GM10248 (cell line): ENCODE results near the gene ATR.

Experiments
- CTCF ChIA-PET: fragments of 300-600 bp; sonication (Branson Sonifier 250); formaldehyde crosslinking; extraction: SDS; loops from one replicate; lab custom pipeline; 2021; ENCODE audit warnings: antibody characterized with exemption; lab: Yijun Ruan, JAX
- POLR2A ChIA-PET: fragments of 350-650 bp; sonication (Branson Sonifier 250); formaldehyde crosslinking; extraction: SDS; loops from one replicate; lab custom pipeline; 2020; ENCODE audit warnings: antibody characterized with exemption; lab: Yijun Ruan, JAX
- DNase-seq: peaks from one replicate; pipeline ENCODE4 v3.0.0; 2012; ENCODE audit errors: extremely low spot score
- TF ChIP-seq, protein P1 (sequence below): IDR thresholded peaks from 2 replicates; pipeline ENCODE4 v1.5.1; 2012; ENCODE audit warnings: mild to moderate bottlenecking, low read depth; ENCODE audit errors: extremely low read depth, missing control alignments, control extremely low read depth

ATR gene

DNA sequence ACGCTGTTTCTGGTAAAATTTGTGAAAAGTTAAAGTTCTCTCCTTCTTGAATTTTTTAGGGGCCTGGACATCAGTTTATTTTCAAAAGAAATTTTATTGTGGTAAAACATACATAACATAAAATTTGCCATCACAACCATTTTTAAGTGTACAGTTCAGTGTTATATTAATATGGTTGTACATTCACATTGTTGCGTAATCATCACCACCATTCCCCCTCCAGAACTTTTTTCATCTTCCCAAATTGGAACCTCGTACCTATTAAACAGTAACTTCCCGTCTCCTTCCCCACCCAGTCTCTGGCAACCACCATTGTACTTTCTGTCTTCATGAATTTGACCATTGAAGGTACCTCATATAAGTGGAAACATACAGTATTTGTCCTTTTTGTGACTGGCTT is 107.7 kb downstream of the ATR start:
- no peak for DNase-seq
- CTCF ChIA-PET: no interaction called here
- TF ChIP-seq, protein P1, sequence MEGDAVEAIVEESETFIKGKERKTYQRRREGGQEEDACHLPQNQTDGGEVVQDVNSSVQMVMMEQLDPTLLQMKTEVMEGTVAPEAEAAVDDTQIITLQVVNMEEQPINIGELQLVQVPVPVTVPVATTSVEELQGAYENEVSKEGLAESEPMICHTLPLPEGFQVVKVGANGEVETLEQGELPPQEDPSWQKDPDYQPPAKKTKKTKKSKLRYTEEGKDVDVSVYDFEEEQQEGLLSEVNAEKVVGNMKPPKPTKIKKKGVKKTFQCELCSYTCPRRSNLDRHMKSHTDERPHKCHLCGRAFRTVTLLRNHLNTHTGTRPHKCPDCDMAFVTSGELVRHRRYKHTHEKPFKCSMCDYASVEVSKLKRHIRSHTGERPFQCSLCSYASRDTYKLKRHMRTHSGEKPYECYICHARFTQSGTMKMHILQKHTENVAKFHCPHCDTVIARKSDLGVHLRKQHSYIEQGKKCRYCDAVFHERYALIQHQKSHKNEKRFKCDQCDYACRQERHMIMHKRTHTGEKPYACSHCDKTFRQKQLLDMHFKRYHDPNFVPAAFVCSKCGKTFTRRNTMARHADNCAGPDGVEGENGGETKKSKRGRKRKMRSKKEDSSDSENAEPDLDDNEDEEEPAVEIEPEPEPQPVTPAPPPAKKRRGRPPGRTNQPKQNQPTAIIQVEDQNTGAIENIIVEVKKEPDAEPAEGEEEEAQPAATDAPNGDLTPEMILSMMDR: no peak
- POLR2A ChIA-PET: no interaction called here

DNA sequence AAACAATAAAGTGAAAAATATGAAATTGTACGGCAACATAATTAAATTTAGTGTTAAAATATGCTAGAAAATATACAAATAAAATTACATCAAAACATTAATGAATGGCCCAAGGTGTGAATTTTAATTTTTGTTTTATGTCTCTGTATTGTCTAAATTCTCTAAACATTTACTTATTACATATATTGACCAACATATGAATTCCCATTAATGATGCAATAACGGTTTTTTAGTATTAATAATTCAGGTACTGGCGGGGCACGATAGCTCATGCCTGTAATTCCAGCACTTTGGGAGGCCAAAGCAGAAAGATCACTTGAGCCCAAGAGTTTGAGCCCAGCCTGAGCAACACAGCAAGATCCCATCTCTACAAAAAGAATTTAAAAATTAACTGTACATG is 110.1 kb downstream of the ATR start:
- TF ChIP-seq, protein P1: no peak
- no peak for DNase-seq
- POLR2A ChIA-PET: no interaction called here
- CTCF ChIA-PET: interaction anchor here (1.4 kb wide), 1 partner anchor 13 kb away, joined by 3 read pairs; no protein-coding TSS in a partner anchor

DNA sequence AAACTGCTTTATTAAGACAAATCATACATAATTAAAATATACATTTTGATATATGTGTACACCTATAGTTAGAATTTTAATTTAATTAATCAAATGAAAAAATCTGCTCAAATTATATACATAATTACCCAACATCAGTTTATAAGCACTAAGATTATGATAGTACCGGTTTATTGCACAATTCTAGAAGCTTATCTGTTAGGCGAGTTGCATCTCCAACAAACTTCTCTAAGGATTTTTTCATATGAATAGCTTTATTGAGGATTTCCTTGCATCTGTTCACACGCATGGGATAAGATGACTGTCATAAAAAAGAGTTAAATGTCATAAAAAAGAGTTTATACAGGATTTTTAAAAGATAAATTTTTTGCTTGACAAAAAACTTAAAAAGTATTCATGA is 110.8 kb downstream of the ATR start:
- ChIA-PET CTCF (interaction anchor here (1.4 kb wide), 1 partner anchor 12 kb away, joined by 3 read pairs; no protein-coding TSS in a partner anchor), POLR2A (no interaction called here)
- no peak for DNase-seq
- TF ChIP-seq, protein P1: no peak

DNA sequence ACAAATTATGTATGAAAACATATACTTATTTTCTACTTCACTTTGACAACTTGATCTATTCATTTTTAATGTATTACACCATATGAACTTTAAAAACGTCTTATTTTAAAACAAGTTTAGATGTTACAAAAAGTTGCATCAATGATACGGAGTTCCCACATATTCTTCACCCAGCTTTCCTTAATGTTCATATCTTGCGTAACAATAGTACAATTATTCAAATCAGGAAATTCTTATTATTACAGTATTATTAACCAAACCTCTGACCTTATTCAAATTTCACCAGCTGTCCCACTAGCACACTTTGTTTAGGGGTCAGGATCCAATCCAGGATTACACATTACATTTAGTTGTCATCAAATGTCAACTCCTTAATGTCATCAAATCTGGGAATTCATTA is 117.8 kb downstream of the ATR start:
- DNase-seq: no peak
- TF ChIP-seq, protein P1: no peak
- ChIA-PET CTCF (no interaction called here), POLR2A (no interaction called here)

DNA sequence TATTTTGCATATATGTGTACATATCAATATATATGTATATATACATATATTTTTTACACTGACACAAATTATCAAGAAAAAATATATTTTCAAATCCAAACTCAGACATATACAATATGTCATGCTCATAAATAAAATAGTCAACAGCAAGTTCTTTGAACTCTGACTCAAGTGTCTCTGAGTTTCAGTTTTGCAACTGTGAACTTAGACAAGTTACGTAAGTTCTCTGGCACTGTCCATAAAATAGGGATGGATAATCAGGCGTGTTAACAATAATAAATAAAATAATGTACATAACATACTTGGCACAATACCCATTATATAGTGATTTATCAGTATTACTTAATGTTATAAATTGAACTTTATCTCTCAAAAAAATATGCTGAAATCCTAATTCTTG is 118.6 kb downstream of the ATR start:
- ChIA-PET POLR2A (no interaction called here), CTCF (no interaction called here)
- TF ChIP-seq, protein P1: no peak
- DNase-seq: no peak

DNA sequence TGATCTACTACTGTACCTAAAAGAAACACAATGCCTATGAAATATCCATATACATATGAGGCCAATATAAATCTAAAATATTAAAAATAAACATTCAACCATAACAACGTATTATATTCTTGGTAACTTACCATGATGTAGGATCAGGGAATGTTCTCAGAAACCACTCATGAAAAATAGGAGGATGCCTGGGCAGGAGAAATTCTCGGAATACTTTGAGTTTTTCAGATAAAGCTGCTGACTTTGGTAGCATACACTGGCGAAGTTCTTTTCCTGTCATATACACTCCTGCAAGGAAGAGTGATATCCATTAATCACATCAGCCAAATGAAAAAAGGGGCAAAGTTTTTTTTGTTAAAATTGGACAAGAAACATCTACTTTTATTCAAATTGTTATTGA is 119.4 kb downstream of the ATR start:
- ChIA-PET POLR2A (no interaction called here), CTCF (no interaction called here)
- DNase-seq: no peak
- TF ChIP-seq, protein P1: no peak

DNA sequence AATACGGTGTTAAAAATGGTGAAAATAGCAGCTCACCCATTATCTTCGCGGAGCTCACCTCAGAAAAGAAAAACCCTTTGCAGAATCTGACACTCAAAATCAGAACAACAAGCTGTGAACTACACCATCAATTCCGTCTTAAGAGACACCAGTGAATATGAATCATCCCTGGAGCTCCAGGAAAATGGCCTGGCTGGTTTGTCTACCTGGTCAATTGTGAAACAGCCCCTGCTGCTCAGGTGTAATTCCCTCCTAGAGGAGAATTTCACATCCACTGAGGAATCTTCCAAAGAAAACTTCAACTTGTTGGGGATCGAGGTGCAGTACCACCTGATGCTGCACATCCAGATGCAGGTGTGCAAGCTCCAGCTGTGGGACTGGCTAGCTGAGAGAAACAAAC is 127.7 kb downstream of the ATR start:
- no peak for DNase-seq
- ChIA-PET POLR2A (no interaction called here), CTCF (interaction anchor here (1.1 kb wide), 1 partner anchor 19 kb away, joined by 4 read pairs; no protein-coding TSS in a partner anchor)
- TF ChIP-seq, protein P1: no peak
